ENCODE results near the gene XPR1.
"Not testable (repeated sequence)": the region's sequence is repeated elsewhere in the genome, so short reads cannot be mapped to it uniquely, and the experiment has no call there.

- TF ChIP-seq, protein P1, sequence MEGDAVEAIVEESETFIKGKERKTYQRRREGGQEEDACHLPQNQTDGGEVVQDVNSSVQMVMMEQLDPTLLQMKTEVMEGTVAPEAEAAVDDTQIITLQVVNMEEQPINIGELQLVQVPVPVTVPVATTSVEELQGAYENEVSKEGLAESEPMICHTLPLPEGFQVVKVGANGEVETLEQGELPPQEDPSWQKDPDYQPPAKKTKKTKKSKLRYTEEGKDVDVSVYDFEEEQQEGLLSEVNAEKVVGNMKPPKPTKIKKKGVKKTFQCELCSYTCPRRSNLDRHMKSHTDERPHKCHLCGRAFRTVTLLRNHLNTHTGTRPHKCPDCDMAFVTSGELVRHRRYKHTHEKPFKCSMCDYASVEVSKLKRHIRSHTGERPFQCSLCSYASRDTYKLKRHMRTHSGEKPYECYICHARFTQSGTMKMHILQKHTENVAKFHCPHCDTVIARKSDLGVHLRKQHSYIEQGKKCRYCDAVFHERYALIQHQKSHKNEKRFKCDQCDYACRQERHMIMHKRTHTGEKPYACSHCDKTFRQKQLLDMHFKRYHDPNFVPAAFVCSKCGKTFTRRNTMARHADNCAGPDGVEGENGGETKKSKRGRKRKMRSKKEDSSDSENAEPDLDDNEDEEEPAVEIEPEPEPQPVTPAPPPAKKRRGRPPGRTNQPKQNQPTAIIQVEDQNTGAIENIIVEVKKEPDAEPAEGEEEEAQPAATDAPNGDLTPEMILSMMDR (conservative IDR thresholded peaks at IDR 0.05; ENCODE audit: low read depth, low read length), result not testable (repeated sequence)
- TF ChIP-seq EZH2 (IDR thresholded peaks at IDR 0.05; ENCODE audit: borderline replicate concordance, low read depth, low read length, poor library complexity, severe bottlenecking), result not testable (repeated sequence)
Observed at GRCh38 chr1:180791152-180791551, 159.3 kb downstream of the XPR1 start.
